Daoy (cell line): ENCODE data around the gene TJP1. TPM values are rescaled to one million over a fixed set of nuclear protein-coding genes. Genes with fewer than 3 reads are reported as not detected.
A peak's percentile ranks its signal among the peaks of the same experiment; 100 is the strongest.

Experiments
- DNase-seq: peaks from one replicate; pipeline ENCODE4 v3.0.0-alpha.2; 2015; ENCODE audit warnings: low read depth
- total RNA-seq: library from RNA; depleted of rRNA; stranded (reverse); fragments of >200 nt; shearing (Covaris generic); gene quantifications from 2 replicates; pipeline ENCODE4 v1.2.3, GENCODE V29; 2014

Gene TJP1
- total RNA-seq, 1 experiment from 2014 or later = 29.4 TPM

DNA sequence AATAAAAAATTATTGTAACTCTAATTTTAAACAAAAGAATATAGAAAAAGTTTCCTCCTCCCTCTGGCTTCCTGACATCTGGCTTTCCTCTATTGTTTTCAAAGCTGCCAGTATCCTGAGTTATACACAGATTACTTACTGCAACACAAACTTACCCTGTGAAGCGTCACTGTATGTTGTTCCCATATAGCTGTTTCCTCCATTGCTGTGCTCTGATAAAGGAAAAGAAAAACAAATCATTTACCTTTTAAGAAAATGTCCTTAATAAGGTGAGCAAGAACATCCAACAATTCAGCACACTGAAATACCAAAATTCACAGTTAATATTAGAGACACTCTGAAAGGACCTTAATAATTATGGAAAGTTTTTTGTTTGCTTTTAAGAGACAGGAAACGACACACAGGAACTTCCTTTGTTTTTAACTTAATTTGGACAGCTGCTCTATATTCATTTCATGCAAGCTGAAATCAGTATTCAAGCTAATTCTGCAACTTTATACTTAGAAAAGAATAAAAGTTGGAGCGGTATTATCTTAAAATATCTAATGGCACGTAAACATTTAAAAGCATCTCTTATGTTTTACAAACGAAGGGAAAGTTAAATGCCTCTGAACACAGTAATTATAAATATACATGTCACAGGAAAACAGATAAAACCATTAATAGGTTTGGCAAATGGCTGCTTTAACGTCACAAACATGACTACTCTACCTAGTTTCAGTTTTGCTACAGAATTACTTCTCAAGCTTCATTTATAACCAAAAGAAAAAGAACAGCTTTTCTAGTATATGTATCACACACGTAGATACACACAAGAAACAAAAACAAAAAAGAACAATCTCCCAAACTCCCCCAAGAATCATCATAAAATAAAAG, 21.5 kb downstream of the TJP1 start:
- DNase-seq = no peak

DNA sequence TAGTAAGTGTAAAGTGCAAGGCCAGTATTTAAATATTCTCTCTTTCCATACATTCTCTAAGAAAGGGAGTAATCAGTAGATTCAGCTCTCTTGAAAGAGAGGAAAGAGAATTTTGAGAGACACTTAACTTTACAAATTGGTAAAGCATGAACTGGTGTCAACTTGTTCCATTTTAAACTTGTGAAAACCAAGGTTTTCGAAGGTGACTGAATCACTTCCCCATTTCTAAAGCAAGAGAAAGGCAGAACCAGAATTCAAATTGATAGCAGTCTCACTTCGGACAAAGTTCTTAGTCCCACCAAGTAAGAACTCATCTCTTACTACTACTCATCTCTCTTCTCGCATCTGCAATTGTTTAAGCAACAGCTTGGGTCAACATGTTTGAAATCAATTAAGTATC, 22.4 kb downstream of the TJP1 start:
- DNase-seq = no peak

DNA sequence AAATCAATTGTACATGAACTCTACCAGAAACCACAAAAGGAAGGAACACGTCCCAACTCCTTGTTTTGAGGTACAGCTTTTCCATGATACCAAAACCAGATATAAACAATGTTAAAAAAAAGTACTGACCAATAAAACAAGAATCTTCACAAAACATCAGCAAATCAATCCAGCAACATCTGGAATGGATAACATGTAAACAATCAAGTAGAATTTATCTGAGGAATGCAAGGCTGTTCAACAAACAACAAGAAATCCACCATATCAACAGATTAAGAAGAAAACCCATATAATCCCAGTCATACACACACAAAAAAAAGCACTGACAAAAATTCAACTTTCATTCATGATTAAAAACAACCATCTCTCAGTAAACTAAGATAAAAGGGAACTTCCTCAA, 26.7 kb downstream of the TJP1 start:
- no peak for DNase-seq

DNA sequence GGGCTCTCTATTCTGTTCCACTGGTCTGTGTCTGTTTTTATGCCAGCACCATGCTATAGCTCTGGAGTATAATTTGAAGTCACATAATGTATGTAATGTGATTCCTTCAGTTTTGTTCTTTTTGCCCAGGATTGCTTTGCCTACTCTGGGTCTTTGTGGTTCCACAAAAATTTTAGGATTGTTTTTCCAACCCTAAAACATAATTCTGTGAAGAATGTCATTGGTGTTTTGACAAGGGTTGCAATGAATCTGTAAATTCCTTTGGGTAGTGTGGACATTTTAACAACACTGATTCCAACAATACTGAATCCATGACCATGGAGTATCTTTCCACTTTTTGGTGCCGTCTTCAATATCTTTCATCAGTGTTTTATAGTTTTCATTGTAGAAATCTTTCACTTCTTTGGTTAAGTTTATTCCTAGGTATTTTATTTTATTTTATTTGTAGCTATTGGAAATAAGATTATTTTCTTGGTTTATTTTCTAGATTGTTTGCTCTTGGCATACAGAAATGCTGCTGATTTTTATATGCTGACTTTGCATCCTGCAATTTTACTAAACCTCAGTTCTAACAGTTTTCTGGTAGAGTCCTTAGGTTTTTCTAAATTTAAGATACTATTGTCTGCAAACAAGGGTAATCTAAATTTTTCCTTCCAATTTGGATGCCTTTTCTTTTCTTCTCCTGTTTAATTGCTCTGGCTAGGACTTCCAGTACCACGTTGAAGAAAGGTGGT, 29.7 kb downstream of the TJP1 start:
- no peak for DNase-seq

DNA sequence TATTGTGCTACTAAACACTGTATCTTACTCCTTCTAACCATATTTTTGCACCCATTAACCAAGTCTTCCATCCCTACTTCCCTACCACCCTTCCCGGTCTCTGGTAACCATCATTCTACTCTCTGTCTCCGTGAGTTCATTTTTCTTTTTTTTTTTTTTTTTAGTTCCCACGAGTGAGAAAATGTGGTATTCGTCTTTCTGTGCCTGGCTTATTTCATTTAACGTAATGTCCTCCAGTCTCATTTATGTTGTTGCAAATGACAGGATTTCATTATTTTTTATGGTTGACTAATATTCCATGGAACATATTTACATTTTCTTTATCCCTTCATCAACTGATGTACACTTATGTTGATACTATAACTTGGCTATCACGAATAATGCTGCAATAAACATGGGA, 31.7 kb downstream of the TJP1 start:
- no peak for DNase-seq

DNA sequence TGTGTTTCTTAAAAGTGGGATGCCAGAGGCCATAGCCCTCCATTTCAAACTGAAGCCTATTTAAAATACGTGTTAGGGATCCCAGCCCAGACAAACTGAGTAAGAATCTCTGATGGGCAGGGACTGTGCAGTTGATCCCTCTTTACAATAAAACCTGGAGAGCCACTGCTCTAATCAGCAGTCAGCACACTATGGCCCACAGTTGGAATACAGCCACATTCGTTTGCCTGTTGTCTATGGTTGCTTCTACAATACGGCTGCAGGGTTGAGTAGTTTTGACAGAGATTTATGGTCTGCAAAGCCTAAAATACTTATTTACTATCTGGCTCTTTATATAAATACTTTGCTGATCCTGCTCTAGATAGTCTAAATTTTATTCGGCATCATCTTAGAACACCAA, 32.4 kb downstream of the TJP1 start:
- DNase-seq = no peak

DNA sequence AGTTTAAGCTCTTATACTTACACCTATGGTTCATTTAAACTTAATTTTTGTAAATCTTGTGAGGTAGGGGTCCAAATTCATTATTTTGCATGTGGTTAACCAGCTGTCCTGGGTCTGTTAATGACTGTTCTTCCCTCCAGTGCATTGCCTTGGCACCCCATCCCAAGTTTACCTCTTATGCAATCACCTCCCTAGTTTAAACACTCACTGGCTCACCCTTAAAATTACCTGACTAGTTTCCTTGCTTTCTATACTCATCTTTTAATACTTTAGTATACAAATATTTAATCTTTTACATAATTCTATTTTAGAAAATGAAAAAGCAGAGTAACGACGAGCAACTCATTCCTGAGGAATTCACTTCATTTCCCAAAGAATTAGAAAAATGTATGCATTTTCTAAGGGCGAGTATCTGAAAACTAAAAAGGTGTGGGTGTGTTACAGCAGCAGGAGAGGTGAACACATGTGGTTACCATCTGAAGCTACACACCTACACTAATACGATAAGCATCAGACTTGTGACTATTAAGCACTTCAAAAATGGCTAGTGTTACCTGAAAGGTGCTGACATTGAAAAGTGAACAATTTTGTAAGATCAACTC, 33.7 kb downstream of the TJP1 start:
- DNase-seq = no peak

DNA sequence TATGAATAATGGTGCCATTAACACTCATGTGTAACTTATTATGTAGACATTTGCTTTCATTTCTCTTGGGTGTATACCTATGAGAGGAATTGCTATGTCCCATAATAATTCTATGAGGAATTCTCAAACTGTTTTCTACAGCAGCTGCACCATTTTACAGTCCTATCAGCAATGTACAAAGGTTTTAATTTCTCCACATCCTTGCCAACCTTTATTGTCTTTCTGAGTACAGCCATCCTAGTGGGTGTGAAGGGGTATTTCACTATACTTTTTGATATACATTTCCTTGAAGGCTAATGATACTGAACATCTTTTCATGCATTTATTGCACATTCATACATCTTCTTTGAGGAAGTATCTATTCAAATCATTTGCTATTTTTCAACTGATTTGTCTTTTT, 34.5 kb downstream of the TJP1 start:
- no peak for DNase-seq

DNA sequence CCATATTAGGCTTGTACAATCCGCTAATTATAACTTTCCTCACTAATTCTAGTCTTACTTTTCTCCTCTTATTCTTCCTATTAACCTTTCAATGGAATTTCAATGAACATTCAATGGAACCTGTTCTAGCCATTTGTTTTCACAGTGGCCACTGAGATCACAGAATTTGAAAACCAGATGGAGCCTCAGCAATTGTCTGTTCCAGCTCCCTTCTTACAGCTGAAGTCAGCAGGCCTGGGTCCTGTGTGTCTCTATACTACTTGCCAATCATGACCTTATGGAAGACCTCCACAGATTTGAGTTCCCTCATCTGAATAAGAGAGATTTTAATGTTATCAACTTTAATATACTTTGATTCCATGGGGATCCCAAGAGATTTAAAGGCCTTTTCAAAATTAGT, 36.6 kb downstream of the TJP1 start:
- DNase-seq = no peak

DNA sequence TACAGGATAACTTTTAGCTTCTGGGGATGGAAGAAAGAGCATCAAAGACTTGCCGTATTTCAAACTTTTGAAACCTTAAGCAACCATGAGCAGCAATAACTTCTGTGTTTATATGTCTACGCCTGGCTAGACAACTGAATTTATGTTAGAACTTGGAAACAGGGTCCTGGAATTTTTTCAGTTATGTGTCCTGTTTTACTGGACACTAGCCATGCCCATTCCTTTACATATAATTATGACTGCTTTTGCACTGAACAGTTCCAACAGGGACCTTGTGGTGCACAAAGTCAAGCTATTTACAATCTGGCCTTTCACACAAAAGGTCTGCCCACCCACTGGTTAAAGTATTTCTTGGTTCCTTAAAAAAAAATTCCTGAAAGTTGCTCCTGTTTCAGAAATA, 37.1 kb downstream of the TJP1 start:
- DNase-seq = no peak

DNA sequence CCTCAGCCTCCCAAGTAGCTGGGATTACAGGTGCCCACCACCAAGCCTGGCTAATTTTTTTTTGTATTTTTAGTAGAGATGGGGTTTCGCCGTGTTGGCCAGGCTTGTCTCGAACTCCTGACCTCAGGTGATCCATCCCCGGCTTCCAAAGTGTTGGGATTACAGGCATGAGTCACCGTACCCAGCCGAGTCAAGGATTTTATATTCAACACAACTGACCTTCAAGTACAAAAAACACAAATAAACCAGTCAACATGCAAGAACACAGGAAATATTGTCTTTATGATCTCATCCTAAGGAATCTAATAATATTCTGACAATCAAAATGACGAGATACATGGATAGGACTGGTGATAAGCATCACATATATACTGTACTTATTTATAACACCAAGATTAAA, 37.9 kb downstream of the TJP1 start:
- no peak for DNase-seq

DNA sequence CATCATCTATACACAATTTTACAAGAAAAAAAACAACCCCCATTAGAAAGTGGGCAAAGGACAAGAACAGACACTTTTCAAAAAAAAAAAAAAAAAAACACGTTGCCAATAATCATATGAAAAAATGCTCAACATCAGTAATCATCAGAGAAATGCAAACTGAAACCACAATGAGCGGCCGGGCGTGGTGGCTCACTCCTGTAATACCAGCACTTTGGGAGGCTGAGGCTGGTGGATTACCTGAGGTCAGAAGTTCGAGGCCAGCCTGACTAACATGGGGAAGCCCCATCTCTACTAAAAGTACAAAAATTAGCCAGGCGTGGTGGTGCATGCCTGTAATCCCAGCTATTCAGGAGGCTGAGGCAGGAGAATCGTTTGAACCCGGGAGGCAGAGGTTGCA, 39.5 kb downstream of the TJP1 start:
- DNase-seq = peak; percentile 3

DNA sequence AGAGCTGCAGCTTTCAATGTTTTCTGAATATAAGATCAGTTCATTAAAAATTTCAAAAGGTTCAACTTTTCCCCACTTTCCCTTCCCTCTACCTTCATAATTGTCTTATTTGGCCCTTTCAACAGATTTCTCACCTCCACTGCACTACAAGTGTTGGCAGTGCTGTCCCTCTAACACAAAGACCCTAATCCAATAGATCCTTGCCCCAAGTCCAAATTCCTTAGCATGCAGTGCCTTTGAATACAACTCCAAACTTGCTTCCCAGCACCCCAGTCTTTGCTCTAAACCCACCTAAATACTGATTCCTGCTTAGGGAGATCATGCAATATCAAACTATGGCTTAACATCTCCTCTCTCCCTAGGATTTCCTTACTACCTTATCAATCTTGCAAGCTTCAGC, 43.9 kb downstream of the TJP1 start:
- no peak for DNase-seq

DNA sequence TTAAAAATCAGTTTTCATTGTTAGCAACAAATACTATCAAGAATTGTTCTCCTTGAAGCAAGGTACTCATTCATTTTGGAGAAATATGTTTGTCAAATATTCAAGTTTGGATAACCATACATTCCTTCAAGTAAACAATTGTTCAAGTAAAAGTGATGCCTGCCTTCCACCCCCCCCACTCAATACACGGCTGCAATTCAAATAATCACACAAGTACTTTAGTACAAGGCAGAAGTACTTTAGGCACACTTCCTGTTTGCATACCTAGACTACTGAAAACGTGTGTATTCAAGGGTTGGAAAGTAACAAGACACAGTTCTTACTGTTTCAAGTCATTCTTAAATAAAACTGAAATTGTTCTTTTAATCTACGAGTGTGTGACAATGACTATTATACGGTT, 45.4 kb downstream of the TJP1 start:
- DNase-seq = no peak

DNA sequence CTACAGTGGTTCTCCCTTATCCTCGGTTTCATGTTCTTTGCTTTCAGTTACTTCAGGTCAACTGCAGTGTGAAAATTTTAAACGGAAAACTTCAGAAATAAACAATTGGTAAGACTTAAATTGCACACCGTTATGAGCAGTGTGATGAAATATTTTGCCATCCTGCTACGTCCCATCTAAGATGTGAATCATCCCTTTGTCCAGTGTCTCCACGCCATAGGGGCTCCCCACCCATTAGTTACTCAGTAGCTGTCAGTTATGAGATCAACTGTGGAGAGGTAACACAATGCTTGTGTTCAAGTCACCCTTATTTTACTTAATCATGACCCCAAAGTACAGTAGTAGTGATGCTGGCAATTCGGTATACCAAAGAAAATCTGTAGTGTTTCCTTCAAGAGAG, 47.4 kb downstream of the TJP1 start:
- DNase-seq = peak; percentile 56

DNA sequence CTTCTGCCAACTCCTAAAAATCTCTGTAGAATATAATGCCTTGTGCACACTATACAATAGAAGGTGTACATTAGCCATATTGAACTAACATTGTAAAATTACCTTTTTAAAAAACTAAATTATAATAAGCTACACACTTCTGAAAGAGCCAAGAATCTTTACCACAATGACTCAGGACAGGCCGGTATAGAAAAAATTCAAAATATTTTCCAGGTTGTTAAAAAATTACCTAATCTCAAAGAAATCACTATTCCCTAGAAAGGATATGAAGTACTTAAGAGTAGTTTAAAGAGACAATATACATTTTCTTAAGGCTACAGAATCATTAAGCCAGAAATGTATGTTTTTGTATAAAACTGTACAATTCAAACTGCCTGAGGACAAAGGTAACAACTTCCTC, 48.5 kb downstream of the TJP1 start:
- DNase-seq = no peak

DNA sequence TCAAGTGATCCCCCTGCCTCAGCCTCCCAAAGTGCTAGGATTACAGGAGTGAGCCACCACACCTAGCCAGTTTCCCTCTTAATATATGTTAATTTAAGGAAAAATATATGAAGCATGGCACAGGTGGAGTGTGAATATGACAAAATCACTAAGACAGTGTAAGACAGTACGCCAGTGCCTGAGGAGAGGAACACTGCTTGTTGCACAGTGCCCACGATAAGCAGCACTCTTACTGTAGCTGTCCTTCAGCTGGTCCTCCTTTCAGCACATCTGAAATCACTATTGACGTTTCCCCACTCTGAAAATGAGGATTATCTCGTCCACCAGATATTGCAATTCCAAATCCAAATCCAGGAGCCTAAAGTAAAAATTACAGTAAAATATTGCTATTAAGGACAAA, 49.3 kb downstream of the TJP1 start:
- DNase-seq = no peak

DNA sequence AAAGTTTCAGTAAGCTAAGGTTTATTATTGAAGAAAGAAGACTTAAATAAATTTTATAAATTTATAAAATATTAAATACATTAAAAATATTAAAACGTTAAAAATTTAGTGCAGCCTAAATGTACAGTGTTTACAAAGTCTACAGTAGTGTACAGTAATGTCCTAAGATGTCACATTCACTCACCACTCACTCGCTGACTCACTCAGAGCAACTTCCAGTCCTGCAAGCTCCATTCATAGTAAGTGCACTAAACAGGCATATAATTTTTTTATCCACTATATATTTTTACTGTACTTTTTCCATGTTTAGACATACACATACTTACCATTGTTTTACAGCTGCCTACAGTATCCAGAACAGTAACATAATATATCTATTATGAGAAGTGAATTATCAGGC, 51.5 kb downstream of the TJP1 start:
- DNase-seq = peak; percentile 7

DNA sequence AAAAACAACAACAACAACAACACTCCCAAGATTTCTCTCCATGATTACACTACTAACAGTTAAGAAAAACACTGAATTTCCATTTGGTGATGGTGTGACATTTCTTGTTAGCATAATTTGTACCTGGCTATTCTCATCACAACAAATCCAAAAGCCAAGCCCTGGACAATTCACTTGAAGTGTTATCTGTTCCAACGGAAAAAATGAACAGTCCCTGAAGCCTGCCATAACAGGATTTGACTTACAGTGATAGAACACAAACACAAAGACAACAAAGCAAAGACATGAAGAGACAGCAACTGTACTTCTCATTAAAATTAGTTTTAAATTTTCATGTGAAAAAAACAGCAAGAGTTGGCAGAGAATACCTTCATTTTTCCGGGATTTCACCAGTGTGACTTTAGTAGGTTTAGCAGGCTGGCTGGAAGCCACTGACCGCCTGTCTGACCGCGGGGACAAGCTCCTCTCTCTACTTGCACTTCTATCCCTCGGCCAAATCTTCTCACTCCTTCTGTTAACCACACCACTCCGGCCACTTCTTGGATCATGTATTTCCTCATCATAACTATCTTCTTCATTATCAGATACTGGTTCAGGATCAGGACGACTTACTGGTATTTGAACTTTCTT, 56.3 kb downstream of the TJP1 start:
- no peak for DNase-seq

DNA sequence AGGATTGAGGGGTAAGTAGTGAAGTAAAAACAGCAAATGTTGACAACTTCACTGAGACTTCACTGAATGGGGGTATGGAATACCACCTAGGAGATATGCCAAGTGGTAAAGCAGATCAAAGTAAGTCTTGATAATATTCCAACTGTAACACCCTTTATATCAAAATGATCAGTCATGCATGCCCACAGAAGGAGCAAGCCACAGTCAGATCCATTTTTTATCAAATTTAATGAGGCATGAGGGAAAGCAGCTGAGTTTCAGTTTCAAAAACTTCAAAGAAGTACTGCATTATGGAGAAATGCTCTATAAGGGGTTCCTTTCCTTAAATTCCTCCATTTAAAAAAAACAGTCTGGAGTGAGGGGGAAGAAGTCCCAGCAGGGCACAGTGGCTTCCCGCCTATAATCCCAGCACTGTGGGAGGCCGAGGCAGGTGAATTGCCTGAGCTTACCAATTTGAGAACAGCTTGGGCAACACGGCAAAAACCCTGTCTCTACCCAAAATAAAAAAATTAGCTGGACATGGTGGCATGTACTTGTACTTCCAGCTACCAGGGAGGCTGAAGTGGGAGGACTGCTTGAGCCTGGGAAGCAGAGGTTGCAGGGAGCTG, 56.9 kb downstream of the TJP1 start:
- DNase-seq = no peak

DNA sequence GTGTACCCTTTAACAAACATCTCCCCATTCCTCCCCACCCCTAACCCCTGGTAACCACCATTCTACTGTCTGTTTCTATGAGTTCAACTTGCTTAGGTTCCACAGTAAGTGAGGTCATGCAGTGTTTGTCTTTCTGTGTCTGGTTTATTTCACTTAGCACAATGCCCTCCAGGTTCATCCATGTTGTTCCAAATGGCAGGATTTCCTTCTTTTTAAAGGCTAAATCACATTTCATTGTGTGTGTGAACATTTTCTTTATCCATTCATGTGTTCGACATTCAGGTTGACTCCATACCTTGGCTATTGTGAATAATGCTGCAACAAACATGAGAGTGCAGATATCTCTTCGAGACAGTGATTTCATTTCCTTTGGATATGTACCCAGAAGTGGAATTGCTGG, 62.7 kb downstream of the TJP1 start:
- no peak for DNase-seq
